ENCODE results near the gene RRAD.
A peak's percentile ranks its signal among the peaks of the same experiment; 100 is the strongest.

Gene RRAD

DNA sequence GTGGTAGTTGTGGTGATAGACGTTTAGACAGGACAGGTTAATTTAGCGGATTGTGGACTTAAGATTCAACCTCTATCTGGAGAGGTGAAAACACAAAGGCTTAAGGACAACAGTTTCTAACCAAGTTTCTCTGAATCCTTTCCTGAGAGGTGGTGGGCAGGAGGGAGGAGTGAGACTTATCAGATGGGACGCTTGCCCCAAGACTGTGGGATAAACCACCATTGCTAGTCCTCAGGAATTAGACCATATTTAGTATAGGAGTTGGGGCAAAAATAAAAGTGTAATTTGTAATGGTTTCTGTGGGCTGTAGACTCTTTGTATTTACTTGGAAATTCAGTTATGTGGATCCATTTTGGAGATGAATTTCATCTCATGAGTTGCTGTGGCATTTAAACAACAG, 38.4 kb downstream of the RRAD start:
- no peak for DNase-seq (ENCODE audit: extremely low read depth, low read depth)
- TF ChIP-seq, protein P1, sequence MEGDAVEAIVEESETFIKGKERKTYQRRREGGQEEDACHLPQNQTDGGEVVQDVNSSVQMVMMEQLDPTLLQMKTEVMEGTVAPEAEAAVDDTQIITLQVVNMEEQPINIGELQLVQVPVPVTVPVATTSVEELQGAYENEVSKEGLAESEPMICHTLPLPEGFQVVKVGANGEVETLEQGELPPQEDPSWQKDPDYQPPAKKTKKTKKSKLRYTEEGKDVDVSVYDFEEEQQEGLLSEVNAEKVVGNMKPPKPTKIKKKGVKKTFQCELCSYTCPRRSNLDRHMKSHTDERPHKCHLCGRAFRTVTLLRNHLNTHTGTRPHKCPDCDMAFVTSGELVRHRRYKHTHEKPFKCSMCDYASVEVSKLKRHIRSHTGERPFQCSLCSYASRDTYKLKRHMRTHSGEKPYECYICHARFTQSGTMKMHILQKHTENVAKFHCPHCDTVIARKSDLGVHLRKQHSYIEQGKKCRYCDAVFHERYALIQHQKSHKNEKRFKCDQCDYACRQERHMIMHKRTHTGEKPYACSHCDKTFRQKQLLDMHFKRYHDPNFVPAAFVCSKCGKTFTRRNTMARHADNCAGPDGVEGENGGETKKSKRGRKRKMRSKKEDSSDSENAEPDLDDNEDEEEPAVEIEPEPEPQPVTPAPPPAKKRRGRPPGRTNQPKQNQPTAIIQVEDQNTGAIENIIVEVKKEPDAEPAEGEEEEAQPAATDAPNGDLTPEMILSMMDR (IDR thresholded peaks at IDR 0.05; ENCODE audit: low read depth, low read length, missing control alignments) = no peak
- H3K4me3 ChIP-seq (replicated peaks; ENCODE audit: low read depth, low read length) = no peak overlapping the region

GRCh38 chr16:66886321-66886720, 39.0 kb downstream of the RRAD start:
- DNase-seq (ENCODE audit: extremely low read depth, low read depth) = no peak
- TF ChIP-seq, protein P1 (IDR thresholded peaks at IDR 0.05; ENCODE audit: low read depth, low read length, missing control alignments) = no peak
- H3K4me3 ChIP-seq (replicated peaks; ENCODE audit: low read depth, low read length) = no peak overlapping the region

DNA sequence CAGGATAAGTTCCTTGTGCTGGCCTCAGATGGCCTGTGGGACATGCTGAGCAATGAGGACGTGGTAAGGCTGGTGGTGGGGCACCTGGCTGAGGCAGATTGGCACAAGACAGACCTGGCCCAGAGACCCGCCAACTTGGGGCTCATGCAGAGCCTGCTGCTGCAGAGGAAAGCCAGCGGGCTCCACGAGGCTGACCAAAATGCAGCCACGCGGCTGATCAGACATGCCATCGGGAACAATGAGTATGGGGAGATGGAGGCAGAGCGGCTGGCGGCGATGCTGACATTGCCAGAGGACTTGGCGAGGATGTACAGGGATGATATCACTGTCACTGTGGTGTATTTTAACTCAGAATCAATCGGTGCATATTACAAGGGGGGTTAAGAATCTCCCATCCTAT, 39.8 kb downstream of the RRAD start:
- DNase-seq (ENCODE audit: extremely low read depth, low read depth) = no peak
- TF ChIP-seq, protein P1 (IDR thresholded peaks at IDR 0.05; ENCODE audit: low read depth, low read length, missing control alignments) = no peak
- no peak overlapping the region for H3K4me3 ChIP-seq (replicated peaks; ENCODE audit: low read depth, low read length)

DNA sequence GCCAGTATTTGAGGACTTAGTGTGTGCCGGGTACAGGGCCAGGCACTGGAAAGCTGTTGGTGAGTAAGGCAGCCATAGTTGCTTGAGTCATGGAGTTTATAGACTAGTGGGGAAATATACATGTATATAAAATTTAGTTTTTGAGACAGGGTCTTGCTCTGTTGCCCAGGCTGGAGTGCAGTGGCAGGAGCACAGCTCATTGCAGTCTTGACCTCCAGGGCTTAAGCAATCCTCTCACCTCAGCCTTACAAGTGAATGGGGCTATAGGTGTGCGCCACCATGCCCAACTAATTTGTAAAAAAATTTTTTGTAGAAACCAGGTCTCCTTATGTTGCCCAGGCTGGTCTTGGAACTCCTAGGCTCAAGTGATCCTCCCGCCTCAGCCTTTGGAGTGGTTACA, 42.6 kb downstream of the RRAD start:
- no peak for DNase-seq (ENCODE audit: extremely low read depth, low read depth)
- H3K4me3 ChIP-seq (replicated peaks; ENCODE audit: low read depth, low read length) = no peak overlapping the region
- TF ChIP-seq, protein P1 (IDR thresholded peaks at IDR 0.05; ENCODE audit: low read depth, low read length, missing control alignments) = no peak

DNA sequence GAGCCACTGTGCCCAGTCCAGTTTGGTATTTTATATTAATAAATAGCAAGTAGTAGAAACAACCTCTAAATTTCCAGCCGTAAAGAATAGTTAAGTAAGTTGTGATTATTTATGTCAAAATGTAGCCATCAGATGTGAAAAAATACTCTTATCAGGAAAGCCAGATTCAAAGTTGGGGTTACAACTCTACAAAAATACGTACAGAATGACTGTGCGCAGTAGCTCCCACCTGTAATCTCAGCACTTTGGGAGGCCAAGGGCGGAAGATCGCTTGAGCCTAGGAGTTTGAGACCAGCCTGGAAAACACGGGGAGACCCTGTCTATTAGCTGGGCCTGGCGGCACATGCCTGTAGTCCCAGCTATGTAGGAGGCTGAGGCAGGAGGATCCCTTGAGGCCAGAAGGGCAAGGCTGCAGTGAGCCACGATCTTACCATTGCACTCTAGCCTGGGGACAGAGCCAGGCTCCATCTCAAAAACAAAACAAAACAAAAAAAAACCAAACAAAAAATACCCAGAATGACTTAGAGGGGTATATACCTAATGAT, 43.3 kb downstream of the RRAD start:
- TF ChIP-seq, protein P1 (IDR thresholded peaks at IDR 0.05; ENCODE audit: low read depth, low read length, missing control alignments) = no peak
- peak overlapping the region; percentile 91 for H3K4me3 ChIP-seq (replicated peaks; ENCODE audit: low read depth, low read length)
- no peak for DNase-seq (ENCODE audit: extremely low read depth, low read depth)

DNA sequence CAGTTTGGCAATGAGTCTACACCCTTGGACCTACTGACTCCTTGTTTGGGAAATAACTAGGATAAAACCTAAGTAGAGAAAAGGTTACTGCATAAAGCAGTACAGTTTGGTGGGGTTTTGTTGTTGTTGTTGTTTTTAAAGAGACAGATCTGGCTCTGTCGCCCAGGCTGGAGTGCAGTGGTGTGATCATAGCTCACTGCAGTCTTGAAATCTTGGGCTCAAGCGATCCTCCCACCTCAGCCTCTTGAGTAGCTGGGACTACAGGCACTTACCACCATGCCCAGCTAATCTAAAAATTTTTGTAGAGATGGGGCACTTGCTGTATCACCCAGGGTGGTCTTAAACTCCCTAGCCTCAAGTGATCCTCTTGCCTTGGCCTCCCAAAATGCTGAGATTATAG, 43.8 kb downstream of the RRAD start:
- TF ChIP-seq, protein P1 (IDR thresholded peaks at IDR 0.05; ENCODE audit: low read depth, low read length, missing control alignments) = no peak
- H3K4me3 ChIP-seq (replicated peaks; ENCODE audit: low read depth, low read length) = peak overlapping the region; percentile 91
- DNase-seq (ENCODE audit: extremely low read depth, low read depth) = no peak

- DNase-seq (ENCODE audit: extremely low read depth, low read depth) = no peak
- H3K4me3 ChIP-seq (replicated peaks; ENCODE audit: low read depth, low read length) = peak overlapping the region; percentile 91
- TF ChIP-seq, protein P1 (IDR thresholded peaks at IDR 0.05; ENCODE audit: low read depth, low read length, missing control alignments) = no peak
These were observed 44.3 kb downstream of the RRAD start for GRCh38 chr16:66881014-66881417.
